Colon (tissue), 2 donors: ENCODE results near the gene IFNLR1.

Experiments
- FAIRE-seq: peaks from 2 replicates; lab custom pipeline; 2012; peaks lifted over from hg19 to GRCh38; lab: Jason Lieb, UNC
- donor health status: control.
- donor health status: control.

Gene IFNLR1

DNA sequence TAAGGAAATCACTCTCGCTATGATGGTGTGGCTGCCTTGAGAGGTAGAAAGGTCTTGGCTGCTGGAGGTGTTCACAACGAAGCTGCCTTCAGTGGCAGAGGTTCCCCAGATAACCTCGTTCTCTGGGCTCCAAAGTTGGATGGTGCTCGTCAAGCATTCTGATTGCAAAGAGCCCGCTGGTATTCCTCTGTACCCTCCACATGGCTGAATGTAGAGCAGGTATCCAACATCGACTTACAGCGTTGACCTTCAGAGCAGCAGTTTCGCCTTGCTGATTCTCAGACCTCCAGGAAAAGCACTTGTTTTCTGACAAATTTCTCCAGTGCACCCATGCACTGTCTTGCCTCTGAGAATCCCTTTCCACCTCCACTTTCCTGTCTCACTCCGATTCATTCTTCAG lies 39.9 kb downstream of the IFNLR1 start:
- FAIRE-seq, result no peak

DNA sequence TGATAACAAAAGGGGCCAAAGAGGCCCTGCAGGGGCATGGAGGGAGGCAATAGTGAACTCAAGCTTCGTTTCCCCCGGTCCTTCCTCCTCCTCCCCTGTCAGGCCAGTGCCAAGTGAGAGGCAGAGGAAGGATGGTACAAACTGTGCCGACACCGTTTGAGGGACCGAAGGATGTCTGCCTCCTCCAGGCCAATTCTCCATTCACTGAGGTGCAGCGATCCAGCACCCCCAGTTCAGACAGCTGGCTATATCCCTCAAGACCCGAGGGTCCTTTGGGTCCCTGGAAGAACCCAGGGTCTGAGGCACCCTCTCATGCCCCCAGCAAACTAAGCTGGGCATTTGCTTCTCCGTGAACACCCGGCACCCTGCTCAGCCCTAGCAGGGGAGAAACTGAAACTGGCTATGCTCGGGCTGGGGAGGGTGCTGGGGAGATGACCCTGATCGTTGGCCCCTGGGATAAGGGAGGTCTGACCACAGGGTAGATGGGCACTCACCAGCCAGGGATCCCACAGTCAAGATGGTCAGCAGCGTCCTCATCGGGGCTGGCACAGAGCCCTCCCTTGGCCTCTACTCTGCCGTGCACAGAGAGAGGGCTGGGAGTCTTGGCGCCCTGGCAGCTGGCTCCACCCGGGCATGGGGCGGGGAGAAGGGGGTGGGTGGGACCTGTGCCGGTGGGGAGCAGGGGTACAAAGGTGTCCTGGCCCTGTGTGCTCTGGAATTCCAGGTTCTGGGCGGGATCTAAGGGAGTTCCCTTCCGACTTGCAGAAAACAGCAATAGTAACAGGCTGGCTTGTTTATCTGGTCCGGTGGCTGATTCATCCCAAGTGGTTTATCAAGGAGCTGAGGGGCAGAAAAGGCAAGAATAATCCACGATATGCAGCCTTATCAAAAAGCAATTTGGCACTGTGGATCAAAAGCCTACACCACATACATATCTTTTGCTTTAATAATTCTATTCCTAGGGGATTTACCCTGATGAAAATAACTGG lies 44.2 kb downstream of the IFNLR1 start, which contains the start of gene IL22RA1:
Gene IL22RA1, minus strand, starts transcription at position 595 of the 989 bp plus-strand sequence. Its CDS starts 58 bp downstream, at position 537.
- FAIRE-seq, result no peak

DNA sequence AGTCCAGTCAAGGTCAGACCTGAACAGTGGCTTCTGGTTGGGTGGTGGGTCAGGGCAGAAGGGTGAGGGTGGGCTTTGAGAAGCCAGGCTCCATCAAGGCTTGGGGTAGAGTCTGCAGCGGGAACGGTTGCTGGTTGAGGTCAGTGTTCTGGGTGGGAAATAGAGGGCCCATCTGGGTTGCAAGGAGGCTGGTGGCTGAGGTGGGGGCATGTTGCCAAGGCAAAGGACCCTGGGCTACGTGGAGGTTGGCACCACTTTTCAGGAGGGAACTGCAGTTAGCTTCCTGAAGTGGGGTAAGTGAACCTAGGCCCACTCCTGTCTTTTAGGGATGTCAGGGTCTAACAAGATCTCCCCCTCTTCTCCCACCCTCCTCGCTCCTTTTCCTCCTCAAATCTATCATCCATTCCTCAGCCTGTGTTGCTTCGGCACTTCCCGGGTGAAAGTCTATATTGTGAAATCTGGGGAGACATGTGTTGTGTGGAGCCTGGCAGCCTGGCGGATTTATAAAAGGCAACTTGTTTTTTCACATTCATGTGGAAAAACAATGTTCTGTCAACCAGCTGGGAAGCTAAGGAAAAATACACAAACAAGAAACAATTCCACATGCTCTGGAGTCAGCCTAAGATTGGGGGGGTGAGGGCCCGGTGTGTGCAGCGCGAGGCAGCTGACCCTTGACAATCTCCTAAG lies 45.6 kb downstream of the IFNLR1 start:
- FAIRE-seq, result no peak

DNA sequence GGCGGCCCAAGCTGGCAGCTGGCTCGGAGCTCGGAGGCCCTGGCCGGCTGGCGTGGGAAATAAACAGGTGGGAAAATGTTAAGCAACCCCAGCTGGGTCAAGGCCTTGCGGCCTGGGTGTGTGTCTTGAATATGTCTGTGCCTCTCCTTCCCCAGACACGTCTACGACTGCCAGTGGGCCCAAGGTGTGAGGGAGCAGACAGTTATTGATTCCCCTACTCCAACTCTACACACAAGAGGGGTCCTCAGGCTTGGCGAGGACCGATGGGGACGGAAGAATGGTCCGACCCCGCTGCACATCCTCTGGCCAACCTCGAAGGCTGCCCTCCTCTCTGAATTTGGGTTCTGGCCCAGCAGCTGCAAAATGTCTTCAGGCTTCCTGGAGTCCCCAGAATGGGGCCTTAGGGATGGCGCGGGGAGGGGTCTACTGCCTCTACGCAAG lies 46.3 kb downstream of the IFNLR1 start:
- FAIRE-seq, result no peak

DNA sequence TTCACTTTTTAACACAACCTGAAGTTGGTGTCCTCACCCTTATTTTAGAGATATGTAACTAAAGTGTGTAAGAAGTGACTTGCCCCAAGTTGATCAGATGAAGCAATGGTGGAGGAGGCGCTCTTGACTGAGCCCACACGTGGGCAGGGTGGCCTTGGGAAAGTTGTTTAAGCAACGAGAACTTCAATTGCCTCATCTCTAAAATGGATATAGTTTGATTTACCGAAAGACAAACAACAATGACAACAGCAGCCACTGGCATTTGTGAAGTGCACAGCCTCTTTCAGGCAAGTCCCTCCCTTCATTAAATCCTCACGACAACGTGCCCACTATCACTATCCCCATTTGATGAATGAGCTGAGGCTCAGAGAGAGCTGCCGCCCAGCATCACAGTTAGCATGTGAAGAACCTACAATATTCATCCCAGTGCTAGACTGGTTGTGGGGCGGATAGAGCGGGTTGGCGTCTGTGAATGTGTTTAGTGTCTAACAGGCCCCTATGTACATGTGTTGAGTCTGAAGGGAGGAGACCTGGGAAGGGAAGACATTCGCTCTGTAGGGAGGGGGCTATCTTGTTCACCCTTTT lies 47.2 kb downstream of the IFNLR1 start:
- no peak for FAIRE-seq

DNA sequence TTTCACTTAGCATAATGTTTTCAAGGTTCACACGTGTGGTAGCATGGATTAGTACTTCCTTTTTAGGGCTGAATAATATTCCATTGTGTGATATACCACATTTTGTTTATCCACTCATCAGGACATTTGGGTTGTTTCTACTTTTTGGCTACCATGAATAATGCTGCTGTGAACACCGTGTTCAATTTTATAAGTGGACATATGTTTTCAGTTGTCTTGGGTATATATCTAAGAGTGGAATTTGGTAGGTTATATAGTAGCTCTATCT lies 47.9 kb downstream of the IFNLR1 start:
- FAIRE-seq, result no peak

DNA sequence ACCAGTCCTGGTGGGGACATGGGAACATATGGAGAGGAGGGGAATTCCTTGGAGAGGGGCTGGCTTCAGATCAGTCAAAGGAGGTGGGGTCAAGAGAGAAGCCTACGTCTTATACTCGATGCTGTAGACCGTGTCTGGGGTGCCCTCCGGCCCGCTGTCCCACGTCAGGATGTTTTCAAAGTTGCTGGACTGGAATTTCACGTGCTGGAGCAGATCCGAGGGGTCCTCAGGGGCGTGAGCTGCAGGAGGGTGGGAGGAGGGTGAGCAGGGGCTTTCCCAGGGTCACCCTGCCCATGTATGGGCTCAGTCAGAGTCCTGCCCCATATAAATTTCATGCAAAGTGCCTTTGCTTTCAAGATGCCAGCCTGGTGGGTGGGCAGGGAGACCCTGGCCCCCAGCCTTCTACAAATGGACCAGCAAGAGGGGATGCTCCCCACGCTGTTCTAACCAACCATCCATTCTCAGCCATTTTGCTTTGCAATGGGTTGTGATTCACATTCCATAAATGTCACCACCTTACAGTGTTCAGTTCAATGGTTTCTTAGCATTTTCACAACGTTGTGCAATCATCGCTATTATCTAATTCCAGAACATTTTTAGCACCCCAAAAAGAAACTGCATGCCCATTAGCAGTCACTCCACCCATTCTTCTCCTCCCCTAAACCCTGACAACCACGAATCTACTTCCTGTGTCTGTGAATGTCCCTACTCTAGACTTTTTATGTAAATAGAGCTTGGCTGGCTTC lies 48.4 kb downstream of the IFNLR1 start:
- FAIRE-seq, result no peak

- FAIRE-seq, result no peak
Observed at GRCh38 chr1:24136956-24137539, 50.0 kb downstream of the IFNLR1 start.

DNA sequence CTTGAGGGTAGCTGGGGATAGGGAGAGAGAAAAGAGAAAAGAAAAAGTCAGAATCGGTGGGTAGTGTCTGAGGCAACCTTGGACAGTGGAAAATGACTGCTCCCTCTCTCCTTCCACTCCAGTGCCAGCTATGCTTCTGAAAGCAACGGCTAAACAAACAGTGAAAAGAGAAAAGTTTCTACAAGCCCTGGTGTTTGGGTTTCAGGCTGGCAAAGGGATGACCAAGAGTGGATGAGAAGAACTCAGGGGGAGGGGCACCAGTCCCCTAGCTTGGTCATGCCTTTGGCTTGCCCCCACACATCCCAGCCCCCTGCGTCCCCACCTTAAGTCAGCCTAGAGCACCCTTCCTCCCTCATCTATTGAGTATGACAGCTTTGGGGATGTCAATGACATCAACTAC lies 52.7 kb downstream of the IFNLR1 start:
- FAIRE-seq, result no peak

DNA sequence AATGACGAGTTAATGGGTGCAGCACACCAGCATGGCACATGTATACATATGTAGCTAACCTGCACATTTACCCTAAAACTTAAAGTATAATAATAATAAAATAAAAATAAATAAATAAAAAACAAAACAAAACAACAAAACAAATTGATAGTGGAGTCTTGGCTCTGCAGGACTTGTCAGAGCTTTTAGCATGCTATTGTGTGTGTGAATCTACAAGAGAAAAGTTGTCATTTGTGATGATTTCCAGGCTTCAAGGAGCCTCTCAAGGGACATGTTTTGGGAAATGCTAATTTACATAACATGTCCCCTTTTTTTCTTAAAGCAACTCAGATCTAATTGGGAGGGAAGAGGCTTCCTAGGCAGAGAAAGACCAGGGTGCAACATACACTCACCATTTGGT lies 53.3 kb downstream of the IFNLR1 start:
- no peak for FAIRE-seq

DNA sequence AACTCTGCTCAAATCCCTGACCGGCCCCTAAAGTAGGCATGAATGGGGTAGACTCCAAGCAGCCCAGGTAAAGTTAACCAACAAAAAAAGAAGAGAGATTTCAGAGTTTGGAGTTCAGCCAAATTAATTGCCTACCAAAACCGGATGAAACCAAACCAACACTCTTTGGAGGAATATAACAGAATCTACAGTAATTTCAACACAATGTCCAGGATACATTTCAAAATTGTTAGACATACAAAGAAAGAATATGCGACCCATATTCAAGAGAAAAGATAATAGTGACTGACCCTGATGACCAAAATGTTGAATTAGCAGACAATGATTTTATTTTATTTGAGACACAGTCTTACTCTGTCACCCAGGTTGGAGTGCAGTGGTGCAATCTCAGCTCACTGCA lies 56.7 kb downstream of the IFNLR1 start:
- FAIRE-seq, result no peak

DNA sequence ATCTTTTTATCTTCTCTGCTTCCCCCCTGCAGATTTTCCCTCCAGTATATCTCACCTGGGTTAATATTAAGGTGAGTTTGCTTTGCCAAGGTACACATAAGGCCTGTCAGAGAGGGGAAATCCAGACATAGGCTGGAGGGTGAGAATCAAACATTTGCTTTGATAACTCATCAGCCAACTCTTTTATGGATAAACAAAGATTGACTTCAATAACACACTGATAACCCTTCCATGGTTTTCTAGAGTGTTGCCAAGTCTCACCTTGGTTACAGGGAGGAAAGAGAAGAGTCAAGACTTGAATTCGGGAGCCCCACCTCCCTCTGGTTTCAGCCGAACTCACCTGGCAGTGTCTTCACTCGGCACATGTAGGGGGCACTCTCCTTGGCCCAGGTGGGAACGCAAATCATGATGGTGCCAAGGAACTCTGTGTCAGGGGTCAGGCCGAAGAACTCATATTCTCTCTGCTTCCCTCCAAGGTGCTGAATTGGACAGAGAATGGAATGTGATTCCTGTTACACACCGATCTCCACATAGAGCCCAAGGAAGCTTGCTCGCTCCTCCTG lies 59.2 kb downstream of the IFNLR1 start:
- FAIRE-seq, result no peak

- no peak for FAIRE-seq
Observed at GRCh38 chr1:24127134-24127800, 59.8 kb downstream of the IFNLR1 start.

- FAIRE-seq, result no peak
Observed at GRCh38 chr1:24126672-24127023, 60.4 kb downstream of the IFNLR1 start.

DNA sequence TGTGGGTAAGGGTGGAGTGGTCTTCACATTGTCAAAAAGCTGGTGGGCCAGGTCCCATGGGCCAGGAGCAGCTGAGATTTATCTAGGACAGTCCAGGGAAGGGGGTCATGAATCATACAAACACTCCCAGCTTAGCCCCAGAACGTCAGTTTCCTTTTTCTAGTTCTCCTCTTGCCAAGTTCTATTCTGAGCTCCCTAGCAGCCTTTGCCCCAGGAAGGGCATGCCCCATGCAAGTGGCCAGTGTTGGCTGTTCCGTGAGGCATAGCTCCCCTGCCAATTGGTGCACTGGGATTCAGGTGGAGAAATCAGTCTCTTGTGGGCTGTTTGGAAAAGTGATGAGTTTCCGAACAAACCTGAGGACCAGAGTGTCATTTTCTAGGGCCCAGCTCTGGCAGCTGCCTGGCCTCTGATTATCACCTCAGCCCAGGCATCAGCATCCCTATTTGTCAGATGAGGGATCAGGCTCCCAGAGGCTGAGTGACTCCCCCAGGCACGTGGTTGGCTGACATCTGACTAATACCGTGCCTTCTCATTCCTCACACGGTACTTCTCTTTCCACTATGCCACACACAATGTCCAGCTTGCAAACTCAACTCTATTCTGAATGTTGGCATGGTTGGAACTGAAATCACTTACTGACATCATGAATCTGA lies 60.9 kb downstream of the IFNLR1 start:
- FAIRE-seq, result no peak

- FAIRE-seq, result no peak
Observed at GRCh38 chr1:24125456-24125855, 61.6 kb downstream of the IFNLR1 start.

DNA sequence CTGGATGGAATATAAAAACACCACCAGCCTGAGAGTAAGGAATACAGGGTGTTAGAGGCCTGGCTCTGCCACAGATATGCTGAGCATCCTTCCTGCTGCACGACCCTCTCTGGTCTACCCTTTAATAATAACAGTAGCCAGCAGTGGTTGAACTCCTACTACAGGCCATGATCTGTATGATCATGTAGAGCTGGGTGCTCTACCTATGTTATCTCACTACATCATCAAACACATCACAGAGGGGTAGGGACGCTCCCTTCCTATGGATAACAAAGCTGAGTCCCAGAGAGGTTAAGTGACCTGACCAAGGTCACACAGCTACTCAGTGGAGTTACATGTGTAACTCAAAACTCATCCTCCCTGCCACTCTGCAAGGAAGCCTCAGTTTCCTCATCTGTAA lies 62.1 kb downstream of the IFNLR1 start:
- FAIRE-seq, result no peak

GRCh38 chr1:24123611-24124010 lies 63.5 kb downstream of the IFNLR1 start:
- FAIRE-seq, result no peak

- FAIRE-seq, result no peak
Observed at GRCh38 chr1:24122776-24123175, 64.3 kb downstream of the IFNLR1 start.

DNA sequence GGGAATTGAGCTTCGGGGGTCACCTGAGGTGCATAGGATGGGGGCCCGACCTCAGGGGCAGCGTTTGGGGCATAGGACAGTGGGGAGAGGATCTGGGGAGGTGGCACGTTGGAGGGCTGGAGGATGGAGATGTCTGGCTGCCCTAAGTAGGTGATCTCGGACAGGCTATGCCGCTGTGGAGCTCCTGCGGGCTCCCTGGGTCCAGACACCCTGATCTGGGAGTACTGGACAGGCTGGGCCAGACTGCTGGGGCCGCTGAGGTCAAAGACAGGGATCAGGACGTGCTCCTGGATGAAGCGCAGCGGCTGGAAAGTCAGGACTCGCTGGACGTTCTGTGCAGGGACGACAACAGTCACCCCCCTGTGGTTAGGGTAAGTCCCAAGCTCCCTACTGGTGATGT lies 65.7 kb downstream of the IFNLR1 start:
- no peak for FAIRE-seq

GRCh38 chr1:24120965-24121364 lies 66.1 kb downstream of the IFNLR1 start:
- no peak for FAIRE-seq
